ENCODE data around the gene MEP1A.
"Not testable (repeated sequence)": the region's sequence is repeated elsewhere in the genome, so short reads cannot be mapped to it uniquely, and the experiment has no call there.

MEP1A gene, protein sequence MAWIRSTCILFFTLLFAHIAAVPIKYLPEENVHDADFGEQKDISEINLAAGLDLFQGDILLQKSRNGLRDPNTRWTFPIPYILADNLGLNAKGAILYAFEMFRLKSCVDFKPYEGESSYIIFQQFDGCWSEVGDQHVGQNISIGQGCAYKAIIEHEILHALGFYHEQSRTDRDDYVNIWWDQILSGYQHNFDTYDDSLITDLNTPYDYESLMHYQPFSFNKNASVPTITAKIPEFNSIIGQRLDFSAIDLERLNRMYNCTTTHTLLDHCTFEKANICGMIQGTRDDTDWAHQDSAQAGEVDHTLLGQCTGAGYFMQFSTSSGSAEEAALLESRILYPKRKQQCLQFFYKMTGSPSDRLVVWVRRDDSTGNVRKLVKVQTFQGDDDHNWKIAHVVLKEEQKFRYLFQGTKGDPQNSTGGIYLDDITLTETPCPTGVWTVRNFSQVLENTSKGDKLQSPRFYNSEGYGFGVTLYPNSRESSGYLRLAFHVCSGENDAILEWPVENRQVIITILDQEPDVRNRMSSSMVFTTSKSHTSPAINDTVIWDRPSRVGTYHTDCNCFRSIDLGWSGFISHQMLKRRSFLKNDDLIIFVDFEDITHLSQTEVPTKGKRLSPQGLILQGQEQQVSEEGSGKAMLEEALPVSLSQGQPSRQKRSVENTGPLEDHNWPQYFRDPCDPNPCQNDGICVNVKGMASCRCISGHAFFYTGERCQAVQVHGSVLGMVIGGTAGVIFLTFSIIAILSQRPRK

DNA sequence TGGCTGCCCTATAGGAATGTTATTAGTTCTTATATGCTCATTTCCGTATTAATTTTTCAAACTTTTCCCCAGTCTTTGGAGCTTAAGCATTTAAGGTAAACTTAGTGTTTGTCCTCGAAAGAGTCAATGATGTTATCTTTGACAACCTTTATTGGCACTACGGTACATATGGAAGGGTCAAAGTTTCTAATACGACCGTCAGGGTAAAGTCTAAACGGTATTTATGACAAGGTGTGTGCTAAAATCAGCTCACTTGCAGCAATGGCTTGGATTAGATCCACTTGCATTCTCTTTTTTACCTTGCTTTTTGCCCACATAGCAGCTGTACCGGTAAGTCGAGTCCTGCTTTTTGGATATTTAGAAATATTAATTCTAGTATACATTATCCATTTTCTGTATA, at the start of gene MEP1A:
Gene MEP1A (plus strand): TSS at position 252 of the 400 bp plus-strand sequence. CDS start 10 bp downstream, at position 262.
- no peak within 1 kb of the TSS for H3K4me3 ChIP-seq (ENCODE audit: low read depth, low read length)
- no peak for DNase-seq (ENCODE audit: low read depth)

DNA sequence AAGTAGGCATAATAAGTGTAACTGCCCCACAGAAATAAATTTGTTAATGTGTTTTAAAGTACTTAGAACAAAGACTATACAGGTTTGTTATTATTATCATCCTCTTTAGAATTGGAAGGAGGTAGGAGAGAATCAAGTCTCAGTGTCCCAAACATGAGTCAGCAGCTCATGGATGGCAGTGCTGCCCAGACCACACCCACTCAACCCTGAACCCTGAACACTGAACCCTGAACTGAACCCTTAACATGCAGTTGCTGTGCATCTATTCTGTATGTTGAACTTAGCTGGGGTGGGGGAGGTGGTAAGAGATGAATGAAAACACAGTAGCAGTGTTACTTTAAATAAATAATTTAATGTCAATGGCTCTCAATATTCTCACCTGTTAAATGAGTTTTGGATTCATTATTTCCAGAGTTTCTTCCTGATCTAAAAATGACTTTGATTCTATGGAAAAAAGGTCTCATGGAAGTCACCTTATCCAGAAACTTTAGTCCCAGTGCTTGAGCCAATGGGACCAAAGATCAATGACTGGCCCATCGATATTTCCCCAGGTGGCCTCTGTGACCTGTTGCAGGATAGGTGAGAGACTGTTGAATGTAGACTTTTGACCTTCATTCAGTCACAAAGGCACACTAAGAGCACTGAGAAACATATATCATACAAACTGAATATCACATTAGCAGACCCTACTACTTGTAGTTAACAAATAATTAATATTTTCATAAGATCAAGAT, 49.6 kb upstream of the MEP1A start:
- no peak overlapping the region for H3K4me3 ChIP-seq (ENCODE audit: low read depth, low read length)
- DNase-seq (ENCODE audit: low read depth): no peak

DNA sequence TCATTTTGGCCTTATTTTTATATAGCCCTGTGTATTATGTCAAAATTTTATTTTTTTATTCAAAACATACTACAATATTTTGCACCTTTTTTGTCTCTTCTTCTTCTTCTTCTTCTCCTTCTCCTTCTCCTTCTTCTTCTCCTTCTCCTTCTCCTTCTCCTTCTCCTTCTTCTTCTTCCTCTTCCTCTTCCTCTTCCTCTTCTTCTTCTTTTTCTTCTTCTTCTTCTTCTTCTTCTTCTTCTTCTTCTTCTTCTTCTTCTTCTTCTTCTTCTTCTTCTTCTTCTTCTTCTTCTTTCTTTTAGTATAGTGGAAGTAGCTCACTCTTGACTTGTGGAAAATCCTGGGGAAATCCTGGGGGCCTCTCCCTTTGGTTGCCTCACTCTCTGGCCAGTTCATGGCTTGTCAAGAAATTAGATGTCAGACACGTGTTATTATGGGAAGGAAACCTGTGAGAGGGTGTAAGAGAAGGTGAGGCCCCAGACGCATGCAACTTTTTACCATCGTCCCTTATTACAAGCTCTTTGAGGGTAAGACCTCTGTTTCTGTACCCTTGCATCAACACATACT, 48.9 kb upstream of the MEP1A start:
- DNase-seq (ENCODE audit: low read depth); H3K4me3 ChIP-seq (ENCODE audit: low read depth, low read length): not testable (repeated sequence)

DNA sequence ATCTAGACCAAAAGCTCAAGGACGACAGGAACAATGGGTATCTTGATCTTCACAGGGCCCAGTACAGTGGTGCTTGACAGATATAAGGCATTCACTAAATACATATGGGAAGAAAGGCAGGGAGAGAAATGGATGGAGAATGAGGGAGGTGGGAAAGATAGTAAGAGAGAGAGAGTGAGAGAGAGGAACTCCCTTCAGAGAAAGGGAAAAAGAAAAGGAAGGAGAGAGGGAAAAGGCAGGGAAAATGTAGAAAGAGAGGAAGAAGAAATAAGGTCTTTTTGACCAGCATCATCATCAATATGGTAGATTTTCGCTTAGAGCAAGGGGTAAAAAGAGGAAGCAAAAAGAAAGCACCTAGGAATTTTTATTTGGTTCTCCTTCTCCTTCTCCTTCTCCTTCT, 47.2 kb upstream of the MEP1A start:
- DNase-seq (ENCODE audit: low read depth): no peak

DNA sequence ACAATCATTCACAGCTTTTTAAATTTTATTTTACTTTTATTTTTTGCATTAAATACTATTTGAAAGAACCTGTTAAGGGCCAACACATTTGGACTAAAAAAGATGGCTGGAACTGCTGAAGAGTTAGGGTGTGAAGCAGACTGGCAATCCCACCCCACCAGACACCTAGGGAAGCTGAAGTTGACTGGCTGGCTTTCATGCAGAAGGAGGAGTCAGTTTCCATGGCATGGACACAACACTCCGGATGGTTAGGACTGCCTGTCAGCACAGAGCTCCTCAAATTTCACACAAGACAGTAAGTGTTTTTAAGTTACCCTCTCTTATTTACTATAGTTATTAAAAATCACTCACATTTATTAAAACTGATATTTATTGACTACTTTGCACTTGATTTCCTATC, 46.5 kb upstream of the MEP1A start, which contains the start of gene ANKRD66:
Gene ANKRD66 (plus strand): TSS at position 238 of the 400 bp plus-strand sequence. CDS start 5,016 bp downstream, outside the sequence.
- no peak within 1 kb of the TSS for H3K4me3 ChIP-seq (ENCODE audit: low read depth, low read length)
- no peak for DNase-seq (ENCODE audit: low read depth)

More for the DNA sequence above, 47.2 kb upstream of the MEP1A start:
- no peak overlapping the region for H3K4me3 ChIP-seq (ENCODE audit: low read depth, low read length)

DNA sequence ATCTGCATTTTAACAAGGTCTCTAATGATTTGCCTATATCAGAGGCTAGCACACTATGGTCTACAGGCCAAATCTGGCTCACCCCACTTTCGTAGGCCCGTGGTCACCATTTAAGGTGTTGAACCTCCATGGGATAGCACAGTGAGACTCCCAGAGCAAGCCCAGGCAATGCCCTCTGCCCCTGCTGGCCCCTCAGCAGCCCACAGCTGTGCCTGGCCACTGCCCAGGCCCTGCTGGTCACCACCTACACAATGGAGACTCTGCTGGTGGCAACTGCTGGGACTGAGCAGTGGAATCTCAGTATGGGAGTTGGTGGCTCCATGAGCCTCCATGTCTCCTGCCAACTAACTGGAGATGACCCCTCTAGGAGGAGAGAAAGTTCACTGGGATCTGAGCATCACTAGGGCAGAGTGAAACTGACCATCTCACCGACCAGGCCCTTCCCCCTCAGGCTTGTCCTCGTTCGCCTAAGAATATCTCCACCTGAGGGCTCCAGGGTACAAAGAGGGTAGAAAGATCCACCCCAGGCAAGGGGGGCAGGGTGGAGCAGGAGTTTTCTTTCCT, 44.2 kb upstream of the MEP1A start:
- no peak overlapping the region for H3K4me3 ChIP-seq (ENCODE audit: low read depth, low read length)
- DNase-seq (ENCODE audit: low read depth): no peak

DNA sequence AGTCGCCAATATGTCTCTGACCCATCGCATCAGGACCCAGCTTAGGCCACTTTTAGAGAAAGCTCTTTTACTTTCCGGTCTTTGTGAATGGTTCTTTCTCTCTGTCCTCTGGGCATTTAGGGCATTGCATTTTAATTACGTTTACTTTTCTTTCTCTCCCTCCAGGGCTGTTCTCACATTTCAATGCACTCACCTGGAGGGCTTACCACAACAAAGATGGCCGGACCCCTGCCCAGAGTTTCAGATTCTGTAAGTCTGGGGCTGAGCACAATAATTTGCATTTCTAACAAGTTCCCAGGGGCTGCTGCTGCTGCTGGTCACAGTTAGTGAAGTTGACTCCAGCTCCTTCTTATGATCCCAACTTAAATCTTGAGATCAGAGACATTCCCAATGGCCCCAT, 43.5 kb upstream of the MEP1A start:
- H3K4me3 ChIP-seq (ENCODE audit: low read depth, low read length): no peak overlapping the region
- DNase-seq (ENCODE audit: low read depth): no peak

DNA sequence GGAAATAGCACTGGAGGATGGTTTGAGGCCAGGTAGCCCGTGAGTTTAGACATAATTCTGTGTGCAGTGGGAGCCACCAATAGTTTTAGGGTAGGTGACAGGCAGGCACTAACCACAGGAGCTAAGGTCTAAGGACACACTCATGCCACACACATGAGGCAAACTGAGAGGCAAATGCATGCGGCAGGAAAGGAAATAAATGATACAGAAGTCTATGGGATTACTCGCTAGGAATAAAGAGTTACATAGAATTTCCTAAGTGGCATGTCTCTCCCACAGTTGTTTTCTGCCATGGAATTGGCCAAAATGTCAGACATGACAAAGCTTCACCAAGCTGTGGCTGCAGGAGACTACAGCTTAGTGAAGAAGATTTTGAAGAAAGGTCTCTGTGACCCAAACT, 41.5 kb upstream of the MEP1A start:
- DNase-seq (ENCODE audit: low read depth): no peak
- no peak overlapping the region for H3K4me3 ChIP-seq (ENCODE audit: low read depth, low read length)

DNA sequence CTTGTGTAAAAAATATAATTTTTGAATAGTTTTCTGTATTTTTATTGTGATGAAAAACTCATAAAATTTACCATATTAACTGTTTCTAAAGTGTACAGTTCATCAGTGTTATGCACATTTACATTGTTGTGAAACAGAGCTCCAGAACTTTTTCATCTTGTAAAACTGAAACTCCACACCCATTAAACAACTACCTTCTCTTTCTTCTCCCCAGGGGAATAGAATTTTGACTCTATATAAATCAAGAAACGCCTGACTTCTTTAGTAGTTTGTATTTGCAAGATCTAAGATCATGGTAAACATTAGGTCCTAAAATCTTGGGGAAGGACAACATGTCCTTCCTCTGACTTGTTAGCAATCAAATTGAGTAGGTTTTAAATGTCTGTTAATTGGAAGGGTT, 37.3 kb upstream of the MEP1A start:
- H3K4me3 ChIP-seq (ENCODE audit: low read depth, low read length): no peak overlapping the region
- DNase-seq (ENCODE audit: low read depth): no peak

DNA sequence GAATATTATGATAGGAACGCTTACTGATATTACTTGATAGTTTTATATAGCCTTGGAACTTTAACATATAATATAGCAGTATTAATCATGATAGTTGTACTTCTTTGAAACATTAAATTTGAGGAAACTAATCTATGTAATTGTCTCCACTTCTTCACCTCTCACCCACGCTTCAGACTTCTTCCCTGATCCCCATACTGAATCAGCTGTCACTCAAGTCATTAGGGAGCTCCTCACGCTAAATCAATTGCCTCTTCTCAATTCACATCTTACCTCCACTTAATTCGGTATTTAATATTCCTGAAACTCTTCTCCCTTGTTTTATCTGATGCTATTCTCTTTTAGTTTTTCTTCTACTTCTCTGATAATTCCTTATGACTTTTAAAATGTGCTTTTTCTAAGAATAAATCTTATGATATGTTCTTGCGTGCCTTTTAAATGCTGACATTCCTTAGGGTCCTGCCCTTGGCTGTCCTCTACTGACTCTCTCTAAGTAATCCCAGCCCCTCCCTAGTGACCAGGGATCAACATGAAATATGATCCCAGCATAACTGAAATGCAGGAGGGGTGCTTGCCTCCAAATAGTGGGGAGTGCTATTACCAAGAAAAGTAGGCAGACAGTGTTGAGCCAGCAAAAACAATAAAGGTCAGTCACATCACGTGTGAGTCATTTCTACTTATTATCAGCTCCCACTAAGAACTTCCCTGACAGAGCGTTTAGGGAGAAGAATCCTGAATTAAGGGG, 36.5 kb upstream of the MEP1A start:
- DNase-seq (ENCODE audit: low read depth): no peak
- H3K4me3 ChIP-seq (ENCODE audit: low read depth, low read length): no peak overlapping the region

DNA sequence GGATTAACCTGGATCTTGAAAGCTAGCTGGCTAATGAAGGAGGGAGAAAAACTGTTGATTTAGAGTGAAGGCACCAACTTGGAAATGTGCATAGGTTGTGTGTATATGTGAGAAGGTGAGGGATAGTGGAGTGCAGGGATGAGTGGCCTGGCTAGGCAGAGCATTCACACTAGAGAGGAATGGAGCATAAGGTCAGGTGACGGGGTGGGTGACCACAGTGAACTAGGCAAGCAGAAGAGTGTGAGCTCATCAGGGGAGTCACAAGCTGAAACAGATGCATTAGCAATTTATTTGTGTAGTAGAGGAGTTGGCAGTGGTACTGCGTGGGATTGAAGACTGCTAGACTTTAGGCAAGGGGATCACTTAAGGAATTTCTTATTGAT, 36.0 kb upstream of the MEP1A start:
- no peak overlapping the region for H3K4me3 ChIP-seq (ENCODE audit: low read depth, low read length)
- DNase-seq (ENCODE audit: low read depth): no peak

DNA sequence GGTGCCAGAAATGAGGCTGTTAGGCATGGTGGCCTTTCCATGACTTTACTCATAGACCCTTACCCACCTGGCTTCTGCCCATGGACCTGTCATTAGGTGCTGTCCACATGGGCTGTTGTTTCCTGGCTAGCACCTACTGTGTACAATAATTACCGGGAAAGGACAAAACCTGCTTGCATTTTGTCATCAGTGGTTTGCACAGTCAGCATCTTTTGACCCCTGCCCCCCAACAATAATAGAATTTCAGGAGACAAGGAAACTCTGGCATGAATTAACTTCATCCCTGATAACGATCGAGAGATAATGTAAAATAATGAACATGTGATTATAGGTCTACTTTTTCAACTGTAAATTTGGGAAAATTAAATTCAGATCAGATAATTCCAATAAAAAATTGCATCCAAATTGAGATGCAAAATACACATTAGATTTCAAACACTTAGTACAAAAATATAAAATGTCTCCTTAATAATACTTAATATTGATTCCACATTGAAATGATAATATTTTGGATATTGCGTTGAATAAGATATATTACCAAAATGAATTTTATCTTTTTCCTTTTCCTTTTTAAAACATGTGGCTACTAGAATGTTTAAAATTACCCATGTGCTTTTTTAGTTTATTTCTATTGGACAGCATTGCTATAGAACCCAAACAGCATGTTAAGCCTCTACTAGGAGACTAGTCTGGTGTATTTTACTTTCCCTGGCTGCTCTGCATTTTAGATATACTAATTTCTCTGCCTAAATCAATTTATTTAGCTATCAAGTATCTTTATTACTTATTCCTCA, 34.0 kb upstream of the MEP1A start:
- H3K4me3 ChIP-seq (ENCODE audit: low read depth, low read length): no peak overlapping the region

DNA sequence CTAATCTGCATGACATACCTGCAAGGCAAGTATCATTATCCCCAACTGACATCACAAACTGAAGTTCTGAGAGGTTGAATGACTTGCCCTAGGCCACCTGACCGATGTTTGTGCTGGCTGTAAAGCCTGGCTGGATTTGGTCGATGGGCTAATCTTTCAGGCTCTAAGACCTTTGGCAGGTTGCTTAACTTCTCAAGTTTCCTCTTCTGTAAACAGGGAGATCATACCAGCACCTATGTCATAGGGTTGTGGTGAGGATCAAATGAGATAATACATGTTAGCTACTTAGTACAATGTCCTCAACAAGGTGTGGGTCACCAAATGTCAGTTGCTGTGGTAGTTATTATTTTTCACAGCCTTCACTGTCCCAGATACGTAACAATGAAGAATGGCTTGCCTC, 32.3 kb upstream of the MEP1A start:
- DNase-seq (ENCODE audit: low read depth): no peak
- H3K4me3 ChIP-seq (ENCODE audit: low read depth, low read length): no peak overlapping the region

More for the DNA sequence above, 34.0 kb upstream of the MEP1A start:
- no peak for DNase-seq (ENCODE audit: low read depth)

DNA sequence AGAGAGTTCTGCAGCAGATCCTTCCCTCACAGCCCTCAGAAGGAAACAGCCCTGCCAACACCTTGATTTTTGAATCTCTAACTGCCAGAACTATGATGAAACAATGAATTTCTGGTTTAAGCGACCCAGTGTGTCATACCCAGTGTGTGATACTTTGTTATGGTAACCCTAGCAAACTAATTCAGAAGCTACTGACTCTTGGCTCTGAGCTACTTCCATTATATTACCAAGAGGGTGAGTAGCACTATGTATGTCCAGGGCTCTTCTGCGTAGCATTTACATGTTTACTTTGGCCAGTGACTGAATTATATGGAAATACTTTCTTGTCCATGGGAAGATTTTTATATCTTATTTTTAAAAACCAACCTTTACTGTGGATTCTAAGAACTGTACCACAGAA, 29.7 kb upstream of the MEP1A start:
- H3K4me3 ChIP-seq (ENCODE audit: low read depth, low read length): no peak overlapping the region
- no peak for DNase-seq (ENCODE audit: low read depth)

DNA sequence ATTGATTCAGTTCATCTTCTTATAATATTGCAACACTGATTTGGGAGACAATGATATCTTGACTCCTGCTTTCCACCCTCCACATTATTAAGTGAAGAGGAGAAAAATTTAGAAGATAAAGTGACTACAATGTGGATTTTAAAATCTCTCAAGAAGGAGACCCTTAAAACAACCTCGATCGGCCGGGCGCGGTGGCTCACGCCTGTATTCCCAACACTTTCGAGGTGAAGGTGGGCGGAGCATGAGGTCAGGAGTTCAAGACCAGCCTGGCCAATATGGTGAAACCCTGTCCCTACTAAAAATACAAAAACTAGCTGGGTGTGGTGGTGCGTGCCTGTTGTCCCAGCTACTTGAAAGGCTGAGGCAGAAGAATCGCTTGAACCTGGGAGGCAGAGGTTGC, 28.9 kb upstream of the MEP1A start:
- H3K4me3 ChIP-seq (ENCODE audit: low read depth, low read length); DNase-seq (ENCODE audit: low read depth): not testable (repeated sequence)

DNA sequence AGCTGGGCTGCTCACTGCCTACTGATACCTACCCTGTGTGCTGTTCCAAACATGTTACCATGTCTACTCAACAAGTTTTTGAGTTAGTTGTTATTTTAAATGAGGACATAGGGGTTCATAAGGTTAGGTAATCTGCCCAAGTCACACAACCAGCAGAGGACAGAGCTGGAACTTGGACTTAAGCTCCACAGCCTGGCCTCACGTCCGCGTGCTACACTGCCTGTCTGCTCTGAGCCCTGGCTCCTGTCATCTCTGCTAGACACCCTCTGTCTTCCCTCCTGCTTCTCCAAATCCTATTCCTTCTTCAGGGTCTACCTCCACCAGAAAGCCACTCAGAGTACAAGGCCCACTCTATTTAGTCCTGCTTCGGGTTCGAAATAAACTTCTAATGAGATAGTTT, 28.2 kb upstream of the MEP1A start:
- no peak overlapping the region for H3K4me3 ChIP-seq (ENCODE audit: low read depth, low read length)

DNA sequence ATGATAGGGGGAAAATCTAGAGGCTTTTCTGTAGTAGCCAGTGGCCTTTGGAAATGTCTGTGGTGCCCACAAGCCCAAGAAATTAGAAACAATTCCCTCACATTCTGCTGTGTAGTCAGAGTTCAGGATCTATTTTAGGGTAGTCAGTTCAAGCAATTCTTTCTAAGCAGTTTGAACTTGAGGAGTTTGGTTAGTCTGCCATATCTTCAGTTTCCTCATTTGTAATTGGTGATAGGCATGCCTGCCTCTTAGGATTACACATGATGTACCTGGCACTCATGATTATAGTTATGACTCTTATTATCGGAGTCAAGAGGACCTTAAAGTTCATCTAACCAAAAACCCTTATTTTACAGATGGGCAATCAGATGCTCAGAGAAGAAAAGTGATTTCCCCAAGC, 21.2 kb upstream of the MEP1A start:
- DNase-seq (ENCODE audit: low read depth): no peak
- H3K4me3 ChIP-seq (ENCODE audit: low read depth, low read length): no peak overlapping the region

More for the DNA sequence above, 28.2 kb upstream of the MEP1A start:
- DNase-seq (ENCODE audit: low read depth): no peak

DNA sequence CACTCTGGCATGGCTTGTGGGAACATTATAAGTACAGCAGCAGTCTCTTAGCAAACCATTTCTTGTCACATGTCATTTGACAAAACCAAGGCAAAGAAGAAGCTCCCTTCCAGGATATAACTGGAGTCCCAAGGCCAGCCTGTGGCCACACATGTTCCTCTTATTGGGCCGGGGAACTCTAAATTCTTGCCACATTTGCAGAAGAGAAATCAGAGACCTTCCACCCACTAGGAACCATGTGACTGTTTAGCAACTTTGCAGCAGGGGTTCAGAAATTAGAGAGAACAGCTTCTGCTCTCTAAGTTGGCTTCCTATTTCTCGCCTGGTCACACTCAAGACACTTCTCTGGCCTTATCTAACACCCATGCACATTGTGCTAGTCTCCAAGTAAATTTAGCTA, 20.4 kb upstream of the MEP1A start:
- no peak overlapping the region for H3K4me3 ChIP-seq (ENCODE audit: low read depth, low read length)

More for the DNA sequence above, 20.4 kb upstream of the MEP1A start:
- DNase-seq (ENCODE audit: low read depth): no peak
